TTC549 (cell line): ENCODE data around the gene RBP4.

Source experiments
- FAIRE-seq: peaks from 2 replicates; lab custom pipeline; 2012; peaks lifted over from hg19 to GRCh38; lab: Jason Lieb, UNC

Gene RBP4

DNA sequence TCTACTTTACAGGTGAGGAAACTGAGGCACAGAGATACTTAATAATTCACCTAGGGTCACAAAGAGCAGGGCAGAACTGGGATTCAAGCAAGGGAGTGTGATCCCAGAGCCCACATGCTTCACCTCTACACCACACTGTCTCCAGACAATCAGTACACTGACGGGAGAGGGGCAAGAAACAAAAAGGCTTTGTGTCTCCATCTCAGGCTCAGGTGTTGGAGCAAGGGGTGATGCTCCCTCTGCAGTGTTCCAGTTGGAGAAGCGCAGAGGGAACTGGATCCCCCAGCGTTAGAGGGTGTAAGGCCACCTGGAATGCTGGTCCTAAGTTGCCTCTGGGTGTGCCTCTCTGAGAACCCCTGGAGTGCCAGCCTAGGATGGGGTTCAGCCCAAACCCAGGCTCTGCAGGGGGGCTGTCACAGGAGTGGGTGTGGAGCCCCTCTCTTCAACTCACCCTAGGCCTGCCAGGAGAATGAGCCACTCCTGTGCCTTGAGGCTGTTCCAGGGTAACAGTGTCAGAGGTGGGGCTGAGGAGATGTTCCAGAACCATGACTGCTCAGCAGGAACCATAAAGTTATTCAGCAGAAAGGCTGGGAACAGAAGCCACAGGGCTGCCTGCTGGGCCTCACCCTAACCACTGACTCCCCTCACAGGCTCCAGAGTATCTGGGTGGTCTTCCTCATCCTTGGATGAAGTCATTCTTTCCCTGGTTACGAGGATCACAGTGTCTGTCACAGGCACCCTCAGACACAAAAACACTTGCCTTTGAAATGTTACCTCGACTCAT is 5.5 kb downstream of the RBP4 start:
- no peak for FAIRE-seq

GRCh38 chr10:93594518-93594917 is 6.5 kb downstream of the RBP4 start:
- FAIRE-seq = no peak

DNA sequence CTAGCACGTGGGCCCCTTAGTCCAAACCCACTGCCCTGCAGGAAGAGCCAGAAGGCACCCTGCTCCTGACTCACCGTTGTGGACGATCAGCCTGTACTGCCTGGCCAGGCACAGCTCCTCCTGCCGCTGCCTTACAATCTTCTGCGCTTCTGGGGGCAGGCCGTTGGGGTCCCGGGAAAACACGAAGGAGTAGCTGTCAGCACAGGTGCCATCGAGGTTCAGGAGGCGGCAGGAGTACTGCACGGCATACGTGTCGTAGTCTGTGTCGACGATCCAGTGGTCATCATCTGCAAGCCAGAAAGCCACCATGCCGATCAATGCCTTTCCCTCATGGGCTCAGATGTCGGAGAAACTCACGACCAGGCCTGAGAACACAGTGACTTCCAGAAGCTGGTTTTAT is 7.3 kb downstream of the RBP4 start:
- FAIRE-seq = no peak

DNA sequence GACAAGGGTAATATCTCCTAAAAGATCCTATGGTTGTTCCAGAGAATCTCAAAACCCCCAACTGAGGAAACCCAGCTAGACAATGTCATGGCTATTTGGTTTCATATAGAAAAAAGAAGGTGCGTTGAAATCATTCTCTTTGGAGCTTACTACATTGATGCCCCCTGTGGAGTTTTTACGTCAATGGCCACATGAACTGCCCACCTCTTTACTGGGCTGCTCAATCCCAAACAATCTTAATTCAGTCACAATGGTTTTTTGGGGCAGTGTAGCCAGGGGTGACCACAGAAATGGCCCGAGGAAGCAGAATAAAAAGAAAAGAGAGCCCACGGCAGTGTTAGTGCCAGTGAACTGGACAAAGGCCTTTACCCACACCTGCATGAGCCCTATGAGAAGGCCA is 7.8 kb downstream of the RBP4 start:
- no peak for FAIRE-seq

- FAIRE-seq = no peak
Measured at GRCh38 chr10:93591065-93591808, 9.8 kb downstream of the RBP4 start.

- FAIRE-seq = no peak
Measured at GRCh38 chr10:93590638-93591037, 10.4 kb downstream of the RBP4 start.

DNA sequence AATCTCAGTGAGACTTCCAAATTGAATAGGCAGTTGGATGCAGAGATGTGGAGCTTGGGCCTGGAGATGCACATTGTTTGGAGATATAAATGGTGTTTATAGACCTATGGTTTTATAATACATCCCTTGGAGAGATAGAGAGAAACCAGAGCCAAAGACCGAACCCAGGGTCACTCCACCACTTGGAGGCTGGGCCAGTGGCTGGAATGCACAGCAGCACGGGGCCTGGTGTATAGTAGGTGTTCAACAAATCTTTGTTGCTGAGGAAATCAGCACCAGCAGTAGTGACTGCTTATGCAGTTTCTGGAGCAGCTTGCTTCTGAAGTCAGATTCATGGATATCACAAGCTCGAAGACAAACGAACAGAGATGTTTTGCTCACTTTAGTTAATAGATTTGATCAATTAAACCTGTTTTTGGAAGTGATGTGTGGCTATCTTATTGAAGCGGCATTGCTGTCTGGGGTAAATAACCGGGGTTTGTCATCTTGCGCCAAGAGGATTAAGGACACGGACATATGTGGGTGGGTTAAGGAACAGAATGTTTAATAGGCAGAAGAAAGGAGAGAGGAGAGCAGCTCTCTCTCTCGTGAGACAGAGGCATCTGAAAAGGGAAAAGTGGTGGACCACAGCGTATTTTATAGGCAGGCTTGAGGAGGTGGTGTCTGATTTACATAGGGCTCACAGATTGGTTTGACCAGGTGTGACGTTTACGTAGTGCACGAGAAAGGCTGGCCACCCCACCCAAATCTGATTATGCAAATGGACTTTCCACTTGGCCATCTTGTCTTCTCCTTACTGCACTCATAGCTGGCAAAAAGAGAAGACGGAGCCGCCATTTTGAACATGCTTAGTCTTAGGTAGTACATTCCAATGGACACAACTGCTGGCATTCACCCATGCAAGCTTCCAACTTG is 11.1 kb downstream of the RBP4 start:
- FAIRE-seq = no peak

DNA sequence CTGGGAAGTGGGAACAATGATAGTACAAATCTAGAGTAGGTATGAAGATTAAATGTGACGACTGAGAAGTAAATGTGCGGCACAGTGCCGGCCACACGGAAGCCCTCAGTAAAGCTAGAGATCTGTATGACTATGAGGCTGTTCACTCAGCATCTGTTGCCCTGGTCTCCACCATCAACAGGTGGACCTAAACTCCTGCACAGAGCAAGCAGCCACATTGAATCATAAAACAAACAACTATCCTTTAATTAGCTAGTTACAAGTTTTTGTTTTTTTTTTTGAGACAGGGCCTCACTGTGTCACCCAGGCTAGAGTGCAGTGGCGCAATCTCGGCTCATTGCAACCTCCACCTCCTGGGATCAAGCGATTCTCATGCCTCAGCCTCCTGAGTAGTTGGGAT is 16.6 kb downstream of the RBP4 start:
- FAIRE-seq = no peak

DNA sequence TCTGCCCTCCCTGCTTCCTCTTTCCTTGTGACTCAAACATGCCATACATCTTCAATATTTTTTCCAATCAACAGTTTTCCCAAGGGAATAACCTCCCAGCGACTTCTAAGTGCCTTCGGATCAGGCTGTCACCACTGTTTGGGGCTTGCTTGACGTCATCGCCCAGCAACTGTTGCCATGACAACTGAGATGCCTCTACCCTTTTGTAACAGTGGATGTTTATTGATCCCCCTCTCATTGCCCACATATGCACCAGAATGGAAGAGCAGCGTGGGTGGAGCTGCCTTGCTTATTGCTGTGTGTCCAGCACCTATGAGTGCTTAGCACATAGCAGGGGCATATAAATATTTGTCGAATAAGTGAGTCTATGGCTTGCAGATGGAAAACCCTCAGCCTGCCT is 20.2 kb downstream of the RBP4 start:
- FAIRE-seq = no peak

- FAIRE-seq = no peak
Measured at GRCh38 chr10:93579985-93580711, 20.9 kb downstream of the RBP4 start.

DNA sequence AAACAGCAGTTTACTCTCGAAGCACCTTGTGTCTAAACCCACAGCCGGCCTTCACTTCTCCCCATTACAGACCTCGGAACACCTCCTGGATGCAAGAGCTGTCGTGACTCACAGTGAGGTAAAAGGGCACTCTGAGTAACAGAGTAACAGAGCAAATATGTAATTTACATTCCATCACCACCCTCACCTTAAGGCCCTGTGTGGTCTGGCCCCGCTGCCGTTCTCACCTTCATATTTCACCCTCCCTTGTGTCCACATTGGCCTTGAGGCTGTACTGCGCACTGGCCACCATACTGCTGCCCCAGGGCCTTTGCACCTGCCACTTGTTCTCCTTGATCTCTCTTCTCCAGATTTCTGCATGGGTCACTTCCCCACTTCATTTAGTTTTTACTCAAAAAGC is 21.9 kb downstream of the RBP4 start:
- no peak for FAIRE-seq

GRCh38 chr10:93577565-93577964 is 23.5 kb downstream of the RBP4 start:
- FAIRE-seq = no peak

DNA sequence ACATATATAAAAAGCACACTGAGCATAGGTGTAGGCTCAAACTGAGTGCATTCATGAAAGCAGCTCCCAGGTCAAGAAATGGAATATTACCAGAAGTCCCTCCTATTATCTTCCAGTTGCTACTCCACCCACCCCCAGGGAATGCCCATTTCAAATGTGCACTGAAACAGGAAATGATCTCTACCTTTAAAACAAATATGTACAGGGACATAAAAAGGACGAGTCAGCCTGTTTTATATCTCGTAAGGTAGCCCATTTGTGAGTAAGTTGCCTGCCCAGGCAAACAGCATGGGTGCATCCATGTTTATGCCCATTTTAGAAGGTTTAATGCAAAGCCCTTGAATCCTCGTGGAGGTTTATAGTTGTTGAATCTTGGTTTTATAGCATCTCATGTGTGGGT is 24.1 kb downstream of the RBP4 start:
- FAIRE-seq = no peak

DNA sequence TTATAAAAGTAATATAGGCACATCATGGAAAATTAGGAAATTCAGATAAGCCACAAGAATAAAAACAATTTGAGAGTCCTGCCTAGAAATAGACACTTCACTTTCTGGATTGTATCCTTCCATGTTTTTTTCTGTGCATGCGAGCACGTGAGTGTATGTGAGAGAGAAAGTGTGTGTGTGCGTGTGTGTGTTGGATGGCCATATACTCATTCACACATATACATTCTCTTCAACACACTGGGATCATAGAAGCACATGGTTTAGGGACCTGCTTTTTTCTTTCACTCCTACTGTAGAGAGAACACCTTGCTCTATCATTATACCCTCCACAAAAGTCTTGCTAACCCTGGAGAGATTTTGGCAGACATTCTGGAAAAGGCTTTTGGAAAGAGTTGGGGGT is 27.1 kb downstream of the RBP4 start:
- FAIRE-seq = no peak

DNA sequence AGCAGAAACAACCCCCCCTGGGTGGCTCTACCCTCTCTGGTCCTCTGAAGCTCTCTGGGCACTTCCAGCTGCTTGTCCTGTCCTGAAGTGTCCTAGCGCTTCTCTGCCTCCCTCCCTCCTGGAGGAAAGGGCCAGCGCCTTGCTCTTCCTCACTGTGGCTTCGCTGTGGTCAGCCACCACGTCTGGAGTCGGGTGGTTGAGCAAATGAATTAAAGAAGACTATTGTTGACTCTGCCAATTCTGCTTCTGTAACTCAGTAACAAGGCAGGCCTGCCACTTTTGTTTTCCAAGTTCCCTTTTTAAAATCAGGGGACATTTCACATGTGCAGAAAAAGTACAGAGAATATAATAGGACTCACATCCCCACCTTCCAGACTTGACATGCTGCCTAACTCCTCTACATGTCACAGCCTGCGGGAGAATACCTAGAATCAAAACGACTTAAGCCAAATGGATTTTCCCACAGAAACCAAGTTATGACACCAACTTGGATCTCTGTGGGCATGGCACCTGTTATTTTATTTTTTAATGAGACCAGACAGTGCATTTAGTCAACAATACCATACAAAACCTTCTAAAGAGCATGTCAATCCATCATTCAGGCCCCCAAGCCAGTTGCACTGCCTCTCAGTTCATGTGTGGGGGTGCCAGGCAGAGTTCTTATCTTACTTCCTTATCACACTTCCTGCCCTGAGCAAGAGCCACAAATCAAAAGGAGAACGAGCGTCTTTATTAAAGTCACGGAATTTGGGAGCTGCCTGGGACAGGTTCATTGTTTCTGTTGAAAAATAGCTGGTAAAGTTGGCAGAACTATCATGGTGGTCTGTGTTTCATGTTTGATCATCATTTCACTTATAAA is 27.8 kb downstream of the RBP4 start:
- FAIRE-seq = no peak

- FAIRE-seq = no peak
Measured at GRCh38 chr10:93572606-93573005, 28.4 kb downstream of the RBP4 start.

- FAIRE-seq = no peak
Measured at GRCh38 chr10:93570383-93570782, 30.7 kb downstream of the RBP4 start.

DNA sequence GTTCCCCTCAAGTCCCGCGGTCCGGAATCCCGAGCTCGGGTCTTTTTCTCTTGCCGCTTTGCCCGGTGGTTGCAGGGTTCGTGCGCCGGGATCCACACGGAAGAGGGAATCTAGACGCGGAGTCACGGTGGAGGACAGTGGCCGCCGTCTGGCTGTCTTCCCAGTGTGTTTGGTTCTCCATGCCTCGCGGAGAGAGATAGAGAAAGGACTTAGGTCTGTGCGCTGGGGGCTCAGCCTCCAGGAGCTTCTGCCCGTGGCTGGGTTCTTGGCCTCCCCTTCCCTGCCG is 33.0 kb downstream of the RBP4 start:
- FAIRE-seq = no peak

- no peak for FAIRE-seq
Measured at GRCh38 chr10:93567277-93568104, 33.5 kb downstream of the RBP4 start.

GRCh38 chr10:93566435-93567276 is 34.4 kb downstream of the RBP4 start, which contains the start of gene FFAR4:
Gene FFAR4 (plus strand): TSS chr10:93566665. CDS start chr10:93566721, 56 bp downstream.
- no peak for FAIRE-seq
